ENCODE data around the gene FAM53B.
A peak's percentile ranks its signal among the peaks of the same experiment; 100 is the strongest.

FAM53B gene

DNA sequence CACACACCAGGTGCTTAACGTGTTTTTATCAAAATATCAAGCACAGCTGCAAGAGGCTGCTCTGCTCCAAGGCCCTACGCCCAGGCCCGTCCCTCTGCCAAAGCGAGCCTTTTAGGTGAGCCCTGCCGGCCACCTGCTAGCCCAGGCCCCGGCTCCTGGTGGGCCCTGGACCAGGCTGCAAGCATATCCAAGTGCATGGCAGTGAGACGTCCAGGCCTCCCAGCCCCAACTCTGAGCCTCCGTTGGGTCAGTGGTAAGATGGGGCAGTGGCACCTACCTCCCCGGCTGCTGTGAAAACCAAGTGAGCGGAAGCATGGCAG, 146.4 kb downstream of the FAM53B start:
- Histone ChIP-seq H3K23ac (ENCODE audit: low read length in 2 of 2) (no peak overlapping the region), H3K4me3 (ENCODE audit: insufficient read depth in 1 of 2, low read depth in 1 of 2, low read length in 2 of 2) (no peak overlapping the region), H3K9me3 (ENCODE audit: control insufficient read depth, low read length) (no peaks in the 10 kb centered on the region), H2BK5ac (ENCODE audit: low read depth, low read length, poor library complexity, severe bottlenecking) (no peak overlapping the region), H3K4me1 (ENCODE audit: control insufficient read depth, insufficient read depth, low read depth, low read length) (no peaks in the 10 kb centered on the region), H3K4me2 (ENCODE audit: low read length, poor library complexity, severe bottlenecking) (no peak overlapping the region), H4K91ac (ENCODE audit: low read length) (no peak overlapping the region), H3K36me3 (ENCODE audit: control insufficient read depth in 1 of 2, insufficient read depth in 2 of 2, low read depth in 1 of 2, low read length in 2 of 2) (no peaks in the 10 kb centered on the region), H2BK15ac (ENCODE audit: low read depth, poor library complexity, severe bottlenecking) (no peak overlapping the region), H4K8ac (ENCODE audit: low read length) (no peak overlapping the region), H3K4ac (ENCODE audit: low read depth in 1 of 2, low read length in 2 of 2) (no peak overlapping the region), H3K14ac (ENCODE audit: low read length in 2 of 2) (no peak overlapping the region), H3K27me3 (ENCODE audit: control insufficient read depth in 1 of 2, insufficient read depth in 1 of 2, low read length in 2 of 2) (peaks cover 4 to 10% of the 10 kb centered on the region in 2 experiments), H3K79me1 (replicated peaks; ENCODE audit: low read length, poor library complexity, severe bottlenecking) (no peaks in the 10 kb centered on the region), H3K18ac (ENCODE audit: low read depth in 1 of 2, low read length in 2 of 2) (no peak overlapping the region), H2BK12ac (ENCODE audit: low read length in 2 of 2) (no peak overlapping the region), H3K9ac (ENCODE audit: low read length) (no peak overlapping the region), H2BK120ac (ENCODE audit: low read depth, low read length) (no peak overlapping the region), H3K27ac (ENCODE audit: low read length, poor library complexity, severe bottlenecking) (no peak overlapping the region), H2AK5ac (ENCODE audit: low read length, severe bottlenecking) (no peak overlapping the region), H2AFZ (ENCODE audit: low read depth, low read length) (no peak overlapping the region)
- WGBS, result 93% methylated on average over 10 of the region's 10 CpGs
- DNase-seq, result no peak

DNA sequence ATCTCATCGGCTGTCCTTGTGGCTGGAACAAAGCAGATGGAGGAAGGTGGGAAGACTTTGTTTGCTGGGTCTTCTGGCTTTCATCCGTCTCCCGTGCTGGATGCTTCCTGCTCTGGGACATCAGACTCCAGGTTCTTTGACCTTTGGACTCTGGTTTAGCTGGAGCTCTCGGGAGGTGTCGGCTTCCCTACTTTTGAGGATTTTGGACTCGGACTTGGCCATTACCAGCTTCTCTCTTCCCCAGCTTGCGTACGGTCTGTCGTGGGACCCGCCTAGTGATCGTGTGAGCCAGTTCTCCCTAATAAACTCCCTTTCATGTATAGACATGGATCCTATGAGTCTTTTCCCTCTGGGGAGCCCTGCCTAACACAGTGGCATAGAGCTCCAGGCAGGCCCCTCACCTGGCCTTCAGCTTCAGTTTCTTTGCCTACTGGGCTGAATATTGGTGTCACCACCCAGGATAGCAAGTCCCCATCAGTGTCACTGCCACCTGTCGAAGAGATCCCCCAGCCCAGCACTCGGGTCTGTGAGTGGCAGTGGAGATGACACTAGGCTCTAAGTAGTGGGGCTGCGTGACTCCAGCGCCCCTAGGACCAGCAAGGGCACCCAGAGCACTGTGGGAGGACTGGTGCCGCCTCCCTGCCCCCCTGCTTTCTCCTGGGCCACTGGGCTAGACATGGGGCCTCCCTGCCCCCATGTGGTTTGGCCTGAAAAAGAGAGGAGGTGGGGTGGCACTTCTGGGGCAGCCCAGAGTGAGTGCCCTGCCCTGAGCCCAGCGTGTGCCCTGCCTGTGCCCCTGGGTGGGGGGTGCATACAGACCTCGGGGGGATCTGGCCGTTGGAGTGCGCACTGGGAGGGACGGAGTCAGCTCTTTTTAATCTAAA, 147.0 kb downstream of the FAM53B start:
- no peak overlapping the region for H3K4me2 ChIP-seq (ENCODE audit: low read length, poor library complexity, severe bottlenecking)
- no peak for DNase-seq
- peaks cover 4 to 10% of the 10 kb centered on the region in 2 experiments for H3K27me3 ChIP-seq (ENCODE audit: control insufficient read depth in 1 of 2, insufficient read depth in 1 of 2, low read length in 2 of 2)
- H2BK15ac ChIP-seq (ENCODE audit: low read depth, poor library complexity, severe bottlenecking), result no peak overlapping the region
- no peak overlapping the region for H3K27ac ChIP-seq (ENCODE audit: low read length, poor library complexity, severe bottlenecking)
- H4K8ac ChIP-seq (ENCODE audit: low read length), result no peak overlapping the region
- no peaks in the 10 kb centered on the region for H3K36me3 ChIP-seq (ENCODE audit: control insufficient read depth in 1 of 2, insufficient read depth in 2 of 2, low read depth in 1 of 2, low read length in 2 of 2)
- H4K91ac ChIP-seq (ENCODE audit: low read length), result no peak overlapping the region
- no peaks in the 10 kb centered on the region for H3K79me1 ChIP-seq (replicated peaks; ENCODE audit: low read length, poor library complexity, severe bottlenecking)
- H3K23ac ChIP-seq (ENCODE audit: low read length in 2 of 2), result no peak overlapping the region
- no peak overlapping the region for H3K14ac ChIP-seq (ENCODE audit: low read length in 2 of 2)
- no peak overlapping the region for H2BK12ac ChIP-seq (ENCODE audit: low read length in 2 of 2)
- H3K4me1 ChIP-seq (ENCODE audit: control insufficient read depth, insufficient read depth, low read depth, low read length), result no peaks in the 10 kb centered on the region
- no peak overlapping the region for H3K4me3 ChIP-seq (ENCODE audit: insufficient read depth in 1 of 2, low read depth in 1 of 2, low read length in 2 of 2)
- no peak overlapping the region for H2AK5ac ChIP-seq (ENCODE audit: low read length, severe bottlenecking)
- no peak overlapping the region for H3K18ac ChIP-seq (ENCODE audit: low read depth in 1 of 2, low read length in 2 of 2)
- H3K9me3 ChIP-seq (ENCODE audit: control insufficient read depth, low read length), result no peaks in the 10 kb centered on the region
- no peak overlapping the region for H2BK120ac ChIP-seq (ENCODE audit: low read depth, low read length)
- H2BK5ac ChIP-seq (ENCODE audit: low read depth, low read length, poor library complexity, severe bottlenecking), result no peak overlapping the region
- H3K4ac ChIP-seq (ENCODE audit: low read depth in 1 of 2, low read length in 2 of 2), result no peak overlapping the region
- no peak overlapping the region for H2AFZ ChIP-seq (ENCODE audit: low read depth, low read length)
- 82% methylated on average over 21 of the region's 21 CpGs for WGBS
- H3K9ac ChIP-seq (ENCODE audit: low read length), result no peak overlapping the region

DNA sequence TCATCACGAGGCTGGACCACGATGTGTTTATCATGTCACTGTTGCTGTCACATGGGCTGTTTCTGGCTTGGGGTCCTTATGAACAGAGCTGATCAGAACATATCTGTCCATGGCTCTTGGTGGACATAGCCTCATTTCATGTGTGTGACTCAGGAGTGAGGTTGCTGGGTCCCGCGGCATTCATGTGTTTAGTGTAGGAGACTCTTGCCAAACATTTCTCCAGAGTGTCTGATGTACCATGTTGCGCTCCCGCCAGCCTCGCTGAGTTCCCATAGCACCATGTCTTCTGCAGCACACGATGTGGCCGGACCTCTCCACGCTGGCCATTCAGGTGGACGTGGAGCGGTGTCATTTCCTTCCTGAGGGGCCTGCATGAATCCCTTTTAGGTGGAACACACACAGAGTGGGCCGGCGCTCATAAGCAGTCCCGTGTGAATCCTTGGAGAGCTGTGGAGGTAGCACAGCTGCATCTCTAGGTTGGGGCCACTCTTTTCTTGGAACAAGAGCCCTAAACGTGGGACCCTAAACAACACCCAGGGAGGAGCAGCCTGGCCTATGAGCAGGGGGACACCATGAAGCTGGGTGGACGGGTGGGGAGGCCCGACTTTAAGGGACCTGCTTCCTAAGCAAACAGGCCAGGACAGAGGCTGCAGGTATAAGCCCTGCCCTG, 147.9 kb downstream of the FAM53B start:
- Histone ChIP-seq H3K23ac (ENCODE audit: low read length in 2 of 2) (no peak overlapping the region), H3K4me3 (ENCODE audit: insufficient read depth in 1 of 2, low read depth in 1 of 2, low read length in 2 of 2) (no peak overlapping the region), H2AFZ (ENCODE audit: low read depth, low read length) (no peak overlapping the region), H3K9ac (ENCODE audit: low read length) (no peak overlapping the region), H2BK5ac (ENCODE audit: low read depth, low read length, poor library complexity, severe bottlenecking) (no peak overlapping the region), H3K36me3 (ENCODE audit: control insufficient read depth in 1 of 2, insufficient read depth in 2 of 2, low read depth in 1 of 2, low read length in 2 of 2) (no peaks in the 10 kb centered on the region), H2BK120ac (ENCODE audit: low read depth, low read length) (no peak overlapping the region), H3K4me1 (ENCODE audit: control insufficient read depth, insufficient read depth, low read depth, low read length) (no peaks in the 10 kb centered on the region), H2BK12ac (ENCODE audit: low read length in 2 of 2) (no peak overlapping the region), H3K4ac (ENCODE audit: low read depth in 1 of 2, low read length in 2 of 2) (no peak overlapping the region), H3K27ac (ENCODE audit: low read length, poor library complexity, severe bottlenecking) (no peak overlapping the region), H2AK5ac (ENCODE audit: low read length, severe bottlenecking) (no peak overlapping the region), H3K4me2 (ENCODE audit: low read length, poor library complexity, severe bottlenecking) (no peak overlapping the region), H3K18ac (ENCODE audit: low read depth in 1 of 2, low read length in 2 of 2) (no peak overlapping the region), H3K79me1 (replicated peaks; ENCODE audit: low read length, poor library complexity, severe bottlenecking) (no peaks in the 10 kb centered on the region), H3K27me3 (ENCODE audit: control insufficient read depth in 1 of 2, insufficient read depth in 1 of 2, low read length in 2 of 2) (peaks cover 4 to 16% of the 10 kb centered on the region in 2 experiments), H3K9me3 (ENCODE audit: control insufficient read depth, low read length) (peaks cover 9% of the 10 kb centered on the region), H4K91ac (ENCODE audit: low read length) (no peak overlapping the region), H3K14ac (ENCODE audit: low read length in 2 of 2) (no peak overlapping the region), H4K8ac (ENCODE audit: low read length) (no peak overlapping the region), H2BK15ac (ENCODE audit: low read depth, poor library complexity, severe bottlenecking) (no peak overlapping the region)
- DNase-seq, result no peak
- WGBS, result 91% methylated on average over 18 of the region's 18 CpGs

DNA sequence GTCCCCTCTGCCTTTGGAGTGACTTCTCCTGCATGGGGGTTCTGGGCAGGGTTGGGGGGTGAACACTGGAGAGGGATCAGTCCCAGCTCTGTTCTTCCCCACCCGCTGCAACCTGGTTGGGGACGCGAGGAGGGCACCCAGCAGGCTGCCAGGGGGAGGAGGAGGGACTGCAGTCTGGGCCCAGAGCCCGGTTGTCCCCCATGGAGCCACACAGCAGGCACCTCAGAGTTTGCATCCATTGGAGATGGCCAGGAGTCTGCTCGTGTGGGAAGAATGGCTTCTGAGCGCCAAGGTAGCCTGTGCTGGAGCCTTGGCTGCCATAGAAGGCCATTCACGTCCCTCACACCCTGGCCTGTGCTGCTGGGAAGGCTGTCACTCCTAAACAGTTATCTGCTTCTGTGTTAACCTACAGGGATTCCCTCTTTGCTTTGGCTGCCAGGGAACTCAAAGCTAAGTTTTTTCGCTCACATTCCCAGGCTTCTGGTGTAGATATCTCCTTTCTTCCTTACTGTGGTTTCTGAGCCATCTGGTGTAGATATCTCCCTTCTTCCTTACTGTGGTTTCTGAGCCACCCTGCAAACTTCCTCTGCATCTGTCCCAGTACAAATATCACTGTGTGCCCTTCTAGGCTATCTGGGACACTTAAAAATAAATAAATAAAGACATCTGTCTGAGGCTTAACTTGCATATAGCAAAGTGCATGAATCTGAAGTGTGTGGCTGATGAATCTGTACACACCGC, 148.9 kb downstream of the FAM53B start:
- DNase-seq, result no peak
- Histone ChIP-seq H2BK15ac (ENCODE audit: low read depth, poor library complexity, severe bottlenecking) (no peak overlapping the region), H3K27ac (ENCODE audit: low read length, poor library complexity, severe bottlenecking) (no peak overlapping the region), H3K36me3 (ENCODE audit: control insufficient read depth in 1 of 2, insufficient read depth in 2 of 2, low read depth in 1 of 2, low read length in 2 of 2) (no peaks in the 10 kb centered on the region), H3K23ac (ENCODE audit: low read length in 2 of 2) (no peak overlapping the region), H4K91ac (ENCODE audit: low read length) (no peak overlapping the region), H3K14ac (ENCODE audit: low read length in 2 of 2) (peak overlapping the region in 1 of 2 experiments; percentile 1), H3K4me2 (ENCODE audit: low read length, poor library complexity, severe bottlenecking) (no peak overlapping the region), H3K18ac (ENCODE audit: low read depth in 1 of 2, low read length in 2 of 2) (no peak overlapping the region), H3K4me1 (ENCODE audit: control insufficient read depth, insufficient read depth, low read depth, low read length) (no peaks in the 10 kb centered on the region), H3K4me3 (ENCODE audit: insufficient read depth in 1 of 2, low read depth in 1 of 2, low read length in 2 of 2) (peak overlapping the region in 1 of 2 experiments; percentile 31), H3K4ac (ENCODE audit: low read depth in 1 of 2, low read length in 2 of 2) (no peak overlapping the region), H3K9me3 (ENCODE audit: control insufficient read depth, low read length) (peaks cover 9% of the 10 kb centered on the region), H4K8ac (ENCODE audit: low read length) (no peak overlapping the region), H2AK5ac (ENCODE audit: low read length, severe bottlenecking) (no peak overlapping the region), H2BK12ac (ENCODE audit: low read length in 2 of 2) (no peak overlapping the region), H2BK120ac (ENCODE audit: low read depth, low read length) (no peak overlapping the region), H3K27me3 (ENCODE audit: control insufficient read depth in 1 of 2, insufficient read depth in 1 of 2, low read length in 2 of 2) (peaks cover 4 to 19% of the 10 kb centered on the region in 2 experiments), H2BK5ac (ENCODE audit: low read depth, low read length, poor library complexity, severe bottlenecking) (no peak overlapping the region), H3K79me1 (replicated peaks; ENCODE audit: low read length, poor library complexity, severe bottlenecking) (no peaks in the 10 kb centered on the region), H2AFZ (ENCODE audit: low read depth, low read length) (no peak overlapping the region), H3K9ac (ENCODE audit: low read length) (no peak overlapping the region)
- WGBS, result 89% methylated on average over 9 of the region's 9 CpGs
